ENCODE results near the gene DLL3. TPM values are rescaled to one million over a fixed set of nuclear protein-coding genes. Genes with fewer than 3 reads are reported as not detected.

DLL3 gene
- polyA plus RNA-seq, 1 donor from 2014 or later: 35.5 TPM

GRCh38 chr19:39554701-39555311 is 56.1 kb downstream of the DLL3 start:
- no peaks in the 10 kb centered on the region for H3K36me3 ChIP-seq (ENCODE audit: insufficient read depth, low read length)
- H2AFZ ChIP-seq (ENCODE audit: low read depth, low read length): no peak overlapping the region
- no peak for TF ChIP-seq TAF1 (IDR thresholded peaks at IDR 0.05; ENCODE audit: low read depth)
- TF ChIP-seq CTCF (IDR thresholded peaks at IDR 0.05; ENCODE audit: poor library complexity, severe bottlenecking): no peak
- TF ChIP-seq SMC3 (conservative IDR thresholded peaks at IDR 0.05; ENCODE audit: poor library complexity): no peak
- no peak for TF ChIP-seq MXI1 (conservative IDR thresholded peaks at IDR 0.05; ENCODE audit: poor library complexity, severe bottlenecking)
- TF ChIP-seq EP300 (conservative IDR thresholded peaks at IDR 0.05; ENCODE audit: poor library complexity, severe bottlenecking): no peak
- TF ChIP-seq POLR2AphosphoS5 (IDR thresholded peaks at IDR 0.05): no peak
- no peak for TF ChIP-seq REST (IDR thresholded peaks at IDR 0.05; ENCODE audit: borderline replicate concordance)
- TF ChIP-seq RAD21 (conservative IDR thresholded peaks at IDR 0.05): no peak
- no peak for TF ChIP-seq EZH2 (IDR thresholded peaks at IDR 0.05; ENCODE audit: borderline replicate concordance, insufficient read depth, low read length, poor library complexity, severe bottlenecking)
- no peaks in the 10 kb centered on the region for H3F3A ChIP-seq (ENCODE audit: insufficient read depth, low read length, poor library complexity, severe bottlenecking)
- H3K27ac ChIP-seq (ENCODE audit: low read length): no peak overlapping the region
- H3K9me2 ChIP-seq (ENCODE audit: insufficient read depth, low read length): no peaks in the 10 kb centered on the region
- no peaks in the 10 kb centered on the region for H4K20me1 ChIP-seq (ENCODE audit: insufficient read depth)
- H3K79me2 ChIP-seq (replicated peaks; ENCODE audit: insufficient read depth, low read length): no peaks in the 10 kb centered on the region
- no peaks in the 10 kb centered on the region for H3K9me3 ChIP-seq (ENCODE audit: low read length)
- no peaks in the 10 kb centered on the region for H3K27me3 ChIP-seq (ENCODE audit: insufficient read depth, low read depth, low read length)
- H3K4me3 ChIP-seq (ENCODE audit: low read length): no peak overlapping the region
- no peak overlapping the region for H3K9ac ChIP-seq (ENCODE audit: low read length)
- no peak overlapping the region for H3K4me2 ChIP-seq (ENCODE audit: low read length)

- no peaks in the 10 kb centered on the region for H3K36me3 ChIP-seq (ENCODE audit: insufficient read depth, low read length)
- H3K9me2 ChIP-seq (ENCODE audit: insufficient read depth, low read length): no peaks in the 10 kb centered on the region
- no peaks in the 10 kb centered on the region for H3F3A ChIP-seq (ENCODE audit: insufficient read depth, low read length, poor library complexity, severe bottlenecking)
- no peaks in the 10 kb centered on the region for H3K9me3 ChIP-seq (ENCODE audit: low read length)
- H3K27ac ChIP-seq (ENCODE audit: low read length): no peak overlapping the region
- H4K20me1 ChIP-seq (ENCODE audit: insufficient read depth): no peaks in the 10 kb centered on the region
- no peaks in the 10 kb centered on the region for H3K27me3 ChIP-seq (ENCODE audit: insufficient read depth, low read depth, low read length)
- H3K4me3 ChIP-seq (ENCODE audit: low read length): no peak overlapping the region
- H2AFZ ChIP-seq (ENCODE audit: low read depth, low read length): no peak overlapping the region
- TF ChIP-seq POLR2AphosphoS5 (IDR thresholded peaks at IDR 0.05) (no peak), RAD21 (conservative IDR thresholded peaks at IDR 0.05) (no peak), MXI1 (conservative IDR thresholded peaks at IDR 0.05; ENCODE audit: poor library complexity, severe bottlenecking) (no peak), SMC3 (conservative IDR thresholded peaks at IDR 0.05; ENCODE audit: poor library complexity) (no peak), TAF1 (IDR thresholded peaks at IDR 0.05; ENCODE audit: low read depth) (no peak), REST (IDR thresholded peaks at IDR 0.05; ENCODE audit: borderline replicate concordance) (no peak), EP300 (conservative IDR thresholded peaks at IDR 0.05; ENCODE audit: poor library complexity, severe bottlenecking) (no peak), CTCF (IDR thresholded peaks at IDR 0.05; ENCODE audit: poor library complexity, severe bottlenecking) (no peak), EZH2 (IDR thresholded peaks at IDR 0.05; ENCODE audit: borderline replicate concordance, insufficient read depth, low read length, poor library complexity, severe bottlenecking) (no peak)
- H3K79me2 ChIP-seq (replicated peaks; ENCODE audit: insufficient read depth, low read length): no peaks in the 10 kb centered on the region
- H3K9ac ChIP-seq (ENCODE audit: low read length): no peak overlapping the region
- no peak overlapping the region for H3K4me2 ChIP-seq (ENCODE audit: low read length)
Observed at GRCh38 chr19:39555883-39556282, 57.1 kb downstream of the DLL3 start.
